GM21515 (cell line): ENCODE measurements around the gene GRAMD4.

ENCODE experiments used
- ATAC-seq: cut with Tn5 transposase; IDR thresholded peaks from one replicate; pipeline ENCODE4 v1.9.1; 2021; ENCODE audit not compliant: unreplicated experiment

The GRAMD4 gene

GRCh38 chr22:46596819-46597218 lies 23.4 kb upstream of the GRAMD4 start:
- ATAC-seq, result no peak

DNA sequence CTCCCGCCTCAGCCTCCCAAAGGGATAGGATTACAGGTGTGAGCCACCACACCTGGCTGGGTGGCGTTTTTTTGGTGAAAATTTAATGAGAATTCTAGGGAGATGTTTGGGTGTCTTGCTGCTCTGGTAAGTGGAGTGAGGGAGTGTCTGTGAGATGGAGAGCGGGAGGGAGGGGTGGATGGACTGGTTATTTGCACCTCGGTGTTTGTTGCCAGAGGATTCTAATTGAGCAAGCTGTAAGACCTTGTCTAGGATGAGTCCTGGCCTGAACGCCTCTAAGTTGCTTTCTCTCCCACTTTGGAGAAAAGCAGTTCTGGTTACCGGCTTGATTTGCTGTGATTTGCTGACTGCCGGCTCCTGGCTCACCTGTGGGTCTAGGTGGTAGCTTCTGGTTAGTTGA lies 22.0 kb upstream of the GRAMD4 start:
- ATAC-seq, result no peak

- ATAC-seq, result no peak
Observed at GRCh38 chr22:46598737-46599424, 21.3 kb upstream of the GRAMD4 start.

DNA sequence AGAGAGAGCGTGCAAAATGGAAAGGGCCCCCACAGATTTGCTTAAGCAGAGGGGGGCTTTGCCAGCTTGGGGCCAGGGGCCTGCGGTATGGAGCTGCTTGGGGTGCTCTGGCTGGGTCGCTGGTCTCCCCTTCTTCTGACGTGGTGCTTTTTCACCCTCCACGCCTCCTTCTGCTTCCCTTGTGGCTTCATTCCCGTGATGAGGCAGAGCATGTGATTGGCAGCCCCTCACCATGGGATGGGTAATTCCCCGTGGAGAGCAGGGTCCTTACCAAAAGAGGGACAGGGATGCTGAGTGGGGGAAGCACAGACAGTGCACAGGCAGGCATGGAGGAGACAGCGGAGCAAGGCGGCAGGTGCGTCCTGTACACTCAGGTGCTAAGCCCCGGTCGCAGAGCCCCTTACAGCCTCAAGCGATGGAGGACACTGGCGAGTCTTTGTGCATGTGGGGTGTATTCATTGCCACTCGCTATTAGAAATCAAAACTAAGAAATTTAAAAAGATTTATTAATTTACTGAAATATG lies 19.9 kb upstream of the GRAMD4 start:
- ATAC-seq, result no peak

- ATAC-seq, result no peak
Observed at GRCh38 chr22:46602025-46602424, 18.2 kb upstream of the GRAMD4 start.

- ATAC-seq, result no peak
Observed at GRCh38 chr22:46604306-46604690, 15.9 kb upstream of the GRAMD4 start.

- no peak for ATAC-seq
Observed at GRCh38 chr22:46605117-46605516, 15.1 kb upstream of the GRAMD4 start.

GRCh38 chr22:46606886-46607285 lies 13.3 kb upstream of the GRAMD4 start:
- no peak for ATAC-seq

- no peak for ATAC-seq
Observed at GRCh38 chr22:46607483-46608114, 12.6 kb upstream of the GRAMD4 start.

GRCh38 chr22:46609175-46609690 lies 11.0 kb upstream of the GRAMD4 start:
- no peak for ATAC-seq

- ATAC-seq, result no peak
Observed at GRCh38 chr22:46609724-46610201, 10.4 kb upstream of the GRAMD4 start.

- ATAC-seq, result no peak
Observed at GRCh38 chr22:46610356-46610755, 9.8 kb upstream of the GRAMD4 start.

DNA sequence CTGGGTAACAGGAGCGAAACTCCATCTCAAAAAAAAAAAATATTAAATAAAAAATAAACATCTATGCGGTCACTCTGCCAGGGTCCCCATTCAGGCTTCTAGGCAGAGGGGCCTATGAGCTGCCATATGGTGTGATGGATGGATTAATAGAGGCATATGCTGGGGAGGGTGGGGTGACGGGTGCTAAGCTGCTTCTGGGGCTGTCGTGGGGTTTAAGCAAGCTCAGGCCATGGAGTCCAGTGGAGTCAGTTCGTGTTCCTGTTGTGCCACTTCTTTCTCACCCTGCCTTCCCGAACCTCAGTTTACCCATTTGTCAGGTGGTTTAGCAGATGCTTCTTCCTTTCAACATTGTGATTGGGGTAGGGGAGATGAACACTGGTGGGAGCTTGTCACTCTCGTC lies 9.0 kb upstream of the GRAMD4 start:
- ATAC-seq, result no peak

- no peak for ATAC-seq
Observed at GRCh38 chr22:46612341-46612903, 7.8 kb upstream of the GRAMD4 start.

DNA sequence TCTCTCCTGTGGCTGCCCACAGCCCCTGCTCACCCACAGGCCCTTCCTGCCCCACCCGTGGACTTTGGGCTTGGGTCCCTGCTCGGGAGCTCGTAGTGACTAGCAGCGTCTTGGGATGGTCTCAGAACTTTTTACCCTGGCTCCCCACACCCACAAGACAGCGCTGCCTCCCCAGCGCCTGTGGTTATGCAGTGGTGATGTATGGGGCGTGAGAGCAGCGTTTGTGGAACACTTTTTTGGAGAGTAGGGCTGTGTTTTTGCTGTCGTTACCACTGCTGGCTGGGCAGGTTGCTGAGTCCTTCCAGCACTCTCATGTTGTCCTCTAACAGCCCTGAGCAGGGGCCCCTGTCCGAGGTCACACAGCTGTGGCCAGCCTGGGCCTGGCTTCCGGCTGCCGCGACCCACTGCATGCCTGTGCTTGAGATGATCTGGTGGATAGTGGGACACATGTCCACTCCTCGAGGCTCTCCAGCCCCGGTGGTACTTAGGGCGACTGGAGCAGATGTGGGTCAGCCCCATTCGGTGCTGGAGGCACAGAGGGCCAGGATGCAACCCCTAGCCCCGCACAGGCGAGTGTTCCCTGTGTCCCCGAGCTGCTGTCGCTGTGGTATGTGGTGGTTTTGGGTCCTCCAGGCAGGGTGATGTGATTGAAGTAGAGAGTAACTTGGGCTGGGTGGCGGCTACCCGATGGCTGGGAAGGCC lies 7.1 kb upstream of the GRAMD4 start:
- no peak for ATAC-seq

DNA sequence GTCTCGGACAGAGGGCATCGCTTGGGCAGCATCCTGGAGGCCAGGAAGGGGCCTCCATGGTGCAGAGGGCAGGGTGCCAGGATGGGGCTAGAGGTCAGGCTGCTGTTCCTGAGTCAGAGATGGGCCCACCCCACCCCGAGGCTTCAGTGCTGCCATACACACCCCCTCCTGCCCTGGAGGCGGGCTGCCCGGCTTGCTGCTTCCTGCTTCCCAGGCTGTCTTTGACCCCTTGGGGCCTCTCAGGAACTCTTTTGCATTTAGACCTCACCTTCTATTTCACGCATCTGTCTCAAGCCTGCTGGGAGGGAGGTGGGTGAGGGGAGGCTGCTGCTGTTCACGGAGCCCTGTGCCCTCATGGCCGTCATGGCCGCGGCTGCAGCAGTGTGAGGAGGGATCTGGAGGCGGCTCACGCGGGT lies 6.6 kb upstream of the GRAMD4 start:
- no peak for ATAC-seq

DNA sequence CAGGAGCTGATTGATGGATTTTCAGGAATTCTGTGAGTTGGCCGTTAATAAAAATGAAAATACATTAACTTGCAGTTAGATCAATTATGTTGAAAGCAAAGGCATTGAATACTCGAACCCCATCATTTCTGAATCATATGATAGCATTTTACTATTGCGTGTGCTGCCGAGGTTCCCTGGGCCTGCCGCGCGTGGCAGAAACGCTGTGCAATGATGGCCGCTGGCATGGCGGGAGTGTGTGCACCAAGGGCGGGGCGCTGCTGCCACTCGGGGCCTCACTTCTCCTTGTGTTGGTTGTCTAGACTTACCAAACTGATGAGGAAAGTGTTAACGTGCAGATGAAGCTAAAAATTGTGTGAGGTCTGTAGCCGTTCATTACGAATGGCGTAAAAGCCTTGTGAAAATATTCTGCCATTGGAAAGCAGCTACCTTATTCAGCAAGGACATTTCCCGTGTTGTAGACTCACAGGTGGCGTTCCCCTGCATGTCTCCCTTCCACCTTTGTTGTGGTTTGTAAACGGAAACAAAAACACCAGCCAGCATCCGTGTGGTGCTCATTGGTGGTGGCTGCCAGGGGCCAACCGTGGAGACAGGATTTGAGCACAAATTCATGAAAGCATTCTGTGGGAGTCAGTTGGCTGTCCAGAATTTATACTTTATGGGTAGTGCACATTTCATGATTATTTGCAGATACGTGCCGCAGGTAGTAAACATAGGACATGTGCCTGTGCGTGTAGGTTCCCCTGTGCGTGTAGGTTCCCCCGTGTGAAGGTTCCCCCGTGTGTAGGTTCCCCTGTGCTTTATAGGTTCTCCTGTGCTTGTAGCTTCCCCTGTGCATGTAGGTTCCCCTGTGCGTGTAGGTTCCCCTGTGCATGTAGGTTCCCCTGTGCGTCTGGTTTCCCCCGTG lies 5.9 kb upstream of the GRAMD4 start:
- no peak for ATAC-seq

DNA sequence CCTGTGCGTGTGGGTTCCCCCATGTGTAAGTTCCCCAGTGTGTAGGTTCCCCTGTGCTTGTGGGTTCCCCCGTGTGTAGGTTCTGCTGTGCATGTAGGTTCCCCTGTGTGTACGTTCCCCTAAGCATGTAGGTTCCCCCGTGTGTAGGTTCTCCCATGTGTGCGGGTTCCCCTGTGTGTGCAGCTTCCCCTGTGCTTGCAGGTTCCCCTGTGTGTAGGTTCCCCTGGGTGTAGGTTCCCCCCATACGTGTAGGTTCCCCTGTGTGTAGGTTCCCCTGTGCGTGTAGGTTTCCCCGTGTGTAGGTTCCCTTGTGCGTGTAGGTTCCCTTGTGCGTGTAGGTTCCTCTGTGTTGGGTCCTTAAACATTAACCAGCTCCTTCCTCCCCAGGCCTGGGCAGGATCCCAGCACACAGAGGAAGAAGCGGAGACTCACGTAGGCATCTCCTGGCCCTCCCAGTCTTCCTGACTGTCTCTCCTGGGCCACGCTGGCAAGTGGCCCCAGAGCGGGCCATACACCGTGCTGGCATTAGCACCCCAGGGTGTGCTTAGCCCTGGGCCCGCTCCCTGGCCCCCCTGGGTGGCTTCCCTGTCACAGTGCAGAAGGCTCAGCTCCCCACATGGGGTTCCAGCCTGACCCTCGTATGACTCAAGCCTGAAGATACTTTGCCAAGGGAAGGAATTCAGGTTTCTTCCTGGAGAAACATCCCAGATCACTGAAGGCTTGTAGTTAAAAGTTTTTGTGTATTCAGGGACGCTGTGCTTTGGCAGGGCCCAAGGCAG lies 2.8 kb upstream of the GRAMD4 start:
- no peak for ATAC-seq

DNA sequence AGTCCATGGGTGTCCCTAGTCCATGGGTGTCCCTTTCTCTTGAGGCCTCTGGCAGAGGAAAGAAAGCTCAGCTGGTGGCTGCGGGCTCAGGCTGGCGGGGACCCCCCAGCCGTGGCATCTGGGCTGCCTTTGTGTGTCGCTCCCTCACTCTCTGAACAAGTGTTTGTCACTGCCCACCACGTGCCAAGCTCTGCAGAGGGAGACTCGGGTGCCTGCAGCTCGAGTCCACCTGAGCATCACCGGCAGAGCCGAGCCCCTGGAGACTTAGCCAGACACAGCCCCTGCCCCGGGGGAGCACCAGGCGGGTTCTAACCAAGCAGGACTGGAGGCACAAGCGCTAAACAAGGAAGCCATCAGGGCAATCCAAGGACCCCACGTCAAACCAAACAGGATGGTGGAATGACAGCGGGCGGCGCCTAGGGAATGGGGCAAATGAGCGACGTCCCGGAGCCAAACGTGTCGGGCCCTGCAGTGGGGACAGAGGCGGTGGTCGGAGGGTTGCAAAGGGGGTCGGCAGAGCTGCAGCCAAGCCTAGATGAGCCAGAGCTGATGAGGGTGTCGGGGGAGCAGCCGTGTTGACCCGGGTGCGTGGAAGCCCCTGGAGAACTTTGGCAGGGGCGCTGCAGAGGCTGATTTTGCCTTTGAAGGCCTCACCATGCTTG lies 2.1 kb upstream of the GRAMD4 start:
- ATAC-seq, result no peak
